ENCODE data around the gene RCAN2. TPM values are rescaled to one million over a fixed set of nuclear protein-coding genes. Genes with fewer than 3 reads are reported as not detected.

RCAN2 gene
- total and polyA plus RNA-seq, 2 experiments from 2014 or later: 44.9 to 55.6 TPM

- Histone ChIP-seq H3K9me3 (ENCODE audit: low read depth) (no peaks in the 10 kb centered on the region), H3K4me3 (no peak overlapping the region), H3K36me3 (no peaks in the 10 kb centered on the region), H3K27me3 (no peaks in the 10 kb centered on the region), H3K4me1 (ENCODE audit: low read depth) (peaks cover 11% of the 10 kb centered on the region), H3K27ac (peak overlapping the region; percentile 8)
- DNase-seq (ENCODE audit: low read depth in 1 of 2, low spot score in 1 of 2): no peak
- TF ChIP-seq CTCF (IDR thresholded peaks at IDR 0.05; ENCODE audit: low read depth, low read length): no peak
These were observed 194.7 kb downstream of the RCAN2 start for GRCh38 chr6:46296586-46296985.

- Histone ChIP-seq H3K9me3 (ENCODE audit: low read depth) (no peaks in the 10 kb centered on the region), H3K36me3 (no peaks in the 10 kb centered on the region), H3K27ac (no peak overlapping the region), H3K27me3 (no peaks in the 10 kb centered on the region), H3K4me3 (no peak overlapping the region), H3K4me1 (ENCODE audit: low read depth) (peaks cover 38% of the 10 kb centered on the region)
- TF ChIP-seq CTCF (IDR thresholded peaks at IDR 0.05; ENCODE audit: low read depth, low read length): no peak
- no peak for DNase-seq (ENCODE audit: low read depth in 1 of 2, low spot score in 1 of 2)
These were observed 197.5 kb downstream of the RCAN2 start for GRCh38 chr6:46293641-46294316.

GRCh38 chr6:46291880-46292279, 199.4 kb downstream of the RCAN2 start:
- Histone ChIP-seq H3K9me3 (ENCODE audit: low read depth) (no peaks in the 10 kb centered on the region), H3K36me3 (no peaks in the 10 kb centered on the region), H3K27me3 (no peaks in the 10 kb centered on the region), H3K27ac (no peak overlapping the region), H3K4me1 (ENCODE audit: low read depth) (peaks cover 36% of the 10 kb centered on the region), H3K4me3 (no peak overlapping the region)
- DNase-seq (ENCODE audit: low read depth in 1 of 2, low spot score in 1 of 2): no peak
- no peak for TF ChIP-seq CTCF (IDR thresholded peaks at IDR 0.05; ENCODE audit: low read depth, low read length)

GRCh38 chr6:46291275-46291633, 200.0 kb downstream of the RCAN2 start:
- no peak overlapping the region for H3K4me3 ChIP-seq
- no peak for TF ChIP-seq CTCF (IDR thresholded peaks at IDR 0.05; ENCODE audit: low read depth, low read length)
- peaks cover 33% of the 10 kb centered on the region for H3K4me1 ChIP-seq (ENCODE audit: low read depth)
- H3K36me3 ChIP-seq: no peaks in the 10 kb centered on the region
- H3K9me3 ChIP-seq (ENCODE audit: low read depth): no peaks in the 10 kb centered on the region
- H3K27ac ChIP-seq: no peak overlapping the region
- no peaks in the 10 kb centered on the region for H3K27me3 ChIP-seq
- peak in 1 of 2 donors; percentile 21 for DNase-seq (ENCODE audit: low read depth in 1 of 2, low spot score in 1 of 2)

GRCh38 chr6:46290421-46291274, 200.6 kb downstream of the RCAN2 start:
- Histone ChIP-seq H3K9me3 (ENCODE audit: low read depth) (no peaks in the 10 kb centered on the region), H3K4me1 (ENCODE audit: low read depth) (peaks cover 33% of the 10 kb centered on the region), H3K4me3 (no peak overlapping the region), H3K36me3 (no peaks in the 10 kb centered on the region), H3K27me3 (no peaks in the 10 kb centered on the region), H3K27ac (no peak overlapping the region)
- TF ChIP-seq CTCF (IDR thresholded peaks at IDR 0.05; ENCODE audit: low read depth, low read length): no peak
- DNase-seq (ENCODE audit: low read depth in 1 of 2, low spot score in 1 of 2): no peak
